ENCODE results near the gene SLC22A1. TPM values are rescaled to one million over a fixed set of nuclear protein-coding genes. Genes with fewer than 3 reads are reported as not detected.

SLC22A1 gene
- total RNA-seq, 1 donor from 2014 or later: 1.0 TPM

DNA sequence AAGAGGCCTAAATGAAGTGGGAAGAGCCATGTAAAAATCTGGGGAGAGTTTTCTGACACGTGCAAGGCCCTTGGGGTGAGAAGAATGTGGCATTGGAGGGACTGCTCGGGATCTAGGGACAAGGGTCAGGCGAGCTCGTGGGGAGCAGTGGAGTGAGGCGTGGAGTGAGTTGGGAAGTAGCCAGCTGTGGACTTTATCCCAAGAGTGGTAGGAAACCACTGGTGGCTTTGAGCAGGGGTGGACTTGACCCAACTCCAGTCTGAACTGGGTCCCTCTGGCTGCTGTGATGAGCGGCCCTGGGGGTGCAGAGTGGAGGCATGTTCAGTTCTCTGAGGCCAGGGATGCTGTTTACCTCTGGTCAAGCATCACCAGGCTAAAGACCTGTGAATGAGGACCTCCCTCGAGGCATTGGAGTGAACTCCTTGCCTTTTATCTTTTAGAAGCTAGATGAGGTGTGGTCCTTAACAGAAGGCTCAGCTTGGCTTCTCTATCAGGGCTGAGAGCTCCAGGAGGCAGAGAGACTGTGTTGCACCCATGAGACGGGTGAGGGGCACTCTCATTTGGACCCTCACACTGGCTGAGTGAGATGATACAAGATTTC, 20.6 kb downstream of the SLC22A1 start:
- H3K27ac ChIP-seq (ENCODE audit: low read depth, low read length): no peak overlapping the region
- peaks cover 0 to 11% (median 11%) of the 10 kb centered on the region in 3 donors for H3K4me1 ChIP-seq (ENCODE audit: control insufficient read depth in 3 of 3, insufficient read depth in 3 of 3, low read length in 3 of 3)
- no peaks in the 10 kb centered on the region for H3K27me3 ChIP-seq (ENCODE audit: control insufficient read depth in 3 of 3, insufficient read depth in 3 of 3, low read length in 3 of 3)
- peaks cover 0 to 6% (median 0%) of the 10 kb centered on the region in 3 donors for H3K36me3 ChIP-seq (ENCODE audit: control insufficient read depth in 3 of 3, insufficient read depth in 3 of 3, low read length in 3 of 3)
- H3K9me3 ChIP-seq (ENCODE audit: control insufficient read depth in 3 of 3, low read length in 3 of 3): no peaks in the 10 kb centered on the region
- no peak overlapping the region for H3K9ac ChIP-seq (ENCODE audit: low read depth in 1 of 3, low read length in 3 of 3)
- H3K4me3 ChIP-seq (ENCODE audit: low read length in 3 of 3): no peak overlapping the region

DNA sequence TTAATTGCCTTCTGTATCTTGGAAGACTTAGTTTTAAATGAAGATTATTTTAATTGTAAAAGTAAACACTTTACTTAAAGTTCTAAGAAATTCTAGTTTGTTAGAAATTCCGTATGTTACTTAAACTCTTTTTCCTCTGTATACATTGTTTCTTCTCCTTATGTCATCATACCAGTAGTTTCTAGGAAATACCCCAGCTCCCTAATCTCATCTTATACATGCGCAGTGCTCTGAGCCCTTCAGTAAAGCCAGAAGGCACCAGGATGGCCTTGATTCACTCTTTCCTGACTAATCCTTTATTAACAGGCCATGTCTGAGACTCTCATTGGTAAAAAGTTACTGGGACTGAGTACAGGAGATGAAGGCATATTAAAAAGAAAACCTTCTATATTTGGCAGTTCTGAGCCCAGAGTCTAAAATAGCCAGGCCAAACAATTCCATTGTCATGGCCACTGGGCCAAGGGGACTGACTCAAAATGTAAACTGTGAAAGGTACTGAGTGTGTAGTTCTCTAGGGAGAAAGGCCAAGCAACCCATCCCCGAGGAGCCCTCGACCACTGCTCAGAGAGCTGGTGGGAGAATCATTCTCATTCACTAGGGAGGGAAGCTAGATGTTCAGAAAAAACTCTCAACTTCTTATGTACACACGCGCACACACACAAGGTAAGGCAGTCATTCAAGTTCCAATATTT, 25.0 kb downstream of the SLC22A1 start:
- H3K9me3 ChIP-seq (ENCODE audit: control insufficient read depth in 3 of 3, low read length in 3 of 3): no peaks in the 10 kb centered on the region
- peaks cover 0 to 6% (median 0%) of the 10 kb centered on the region in 3 donors for H3K36me3 ChIP-seq (ENCODE audit: control insufficient read depth in 3 of 3, insufficient read depth in 3 of 3, low read length in 3 of 3)
- no peak overlapping the region for H3K9ac ChIP-seq (ENCODE audit: low read depth in 1 of 3, low read length in 3 of 3)
- H3K27me3 ChIP-seq (ENCODE audit: control insufficient read depth in 3 of 3, insufficient read depth in 3 of 3, low read length in 3 of 3): no peaks in the 10 kb centered on the region
- H3K4me3 ChIP-seq (ENCODE audit: low read length in 3 of 3): no peak overlapping the region
- H3K27ac ChIP-seq (ENCODE audit: low read depth, low read length): no peak overlapping the region
- peaks cover 0 to 7% (median 0%) of the 10 kb centered on the region in 3 donors for H3K4me1 ChIP-seq (ENCODE audit: control insufficient read depth in 3 of 3, insufficient read depth in 3 of 3, low read length in 3 of 3)

DNA sequence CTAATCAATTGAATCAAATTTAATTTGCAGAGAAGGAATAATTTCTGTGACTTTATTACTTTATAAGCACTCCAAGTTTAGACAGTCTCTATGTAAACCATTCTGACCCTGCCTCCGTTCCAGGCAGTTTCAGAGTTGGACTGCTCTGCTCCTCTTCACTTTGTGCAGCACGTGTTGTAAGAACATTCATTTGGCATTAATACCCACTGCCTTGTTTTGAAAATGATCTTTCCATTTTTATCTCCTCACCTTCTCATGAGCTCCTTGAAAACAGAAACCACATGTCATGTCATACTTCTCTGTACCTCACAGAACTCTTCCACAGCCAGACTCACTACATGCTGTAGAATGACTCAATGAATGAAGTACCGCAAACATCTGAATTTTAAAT, 25.5 kb downstream of the SLC22A1 start:
- Histone ChIP-seq H3K27me3 (ENCODE audit: control insufficient read depth in 3 of 3, insufficient read depth in 3 of 3, low read length in 3 of 3) (no peaks in the 10 kb centered on the region), H3K4me1 (ENCODE audit: control insufficient read depth in 3 of 3, insufficient read depth in 3 of 3, low read length in 3 of 3) (peaks cover 0 to 7% (median 0%) of the 10 kb centered on the region in 3 donors), H3K9ac (ENCODE audit: low read depth in 1 of 3, low read length in 3 of 3) (no peak overlapping the region), H3K9me3 (ENCODE audit: control insufficient read depth in 3 of 3, low read length in 3 of 3) (no peaks in the 10 kb centered on the region), H3K27ac (ENCODE audit: low read depth, low read length) (no peak overlapping the region), H3K4me3 (ENCODE audit: low read length in 3 of 3) (no peak overlapping the region), H3K36me3 (ENCODE audit: control insufficient read depth in 3 of 3, insufficient read depth in 3 of 3, low read length in 3 of 3) (peaks cover 0 to 6% (median 0%) of the 10 kb centered on the region in 3 donors)

DNA sequence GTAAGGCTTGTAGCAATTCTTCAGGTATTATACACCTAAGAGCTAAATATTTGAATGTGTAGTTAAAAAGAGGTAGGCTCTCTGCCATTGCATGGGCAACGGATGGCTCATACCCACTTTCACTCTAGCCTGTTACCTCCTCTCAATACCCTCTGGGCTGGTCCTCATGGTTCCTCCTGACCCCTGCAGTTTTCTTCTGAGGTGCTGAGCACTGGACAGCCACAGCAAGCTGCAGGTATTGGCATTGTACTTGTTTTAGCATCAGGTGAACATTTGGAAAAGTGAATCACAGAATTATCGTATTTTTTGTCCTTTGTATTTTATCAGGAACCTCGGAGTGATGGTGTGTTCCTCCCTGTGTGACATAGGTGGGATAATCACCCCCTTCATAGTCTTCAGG, 32.9 kb downstream of the SLC22A1 start:
- no peaks in the 10 kb centered on the region for H3K9me3 ChIP-seq (ENCODE audit: control insufficient read depth in 3 of 3, low read length in 3 of 3)
- peaks cover 0 to 7% (median 3%) of the 10 kb centered on the region in 3 donors for H3K36me3 ChIP-seq (ENCODE audit: control insufficient read depth in 3 of 3, insufficient read depth in 3 of 3, low read length in 3 of 3)
- no peak overlapping the region for H3K9ac ChIP-seq (ENCODE audit: low read depth in 1 of 3, low read length in 3 of 3)
- H3K4me3 ChIP-seq (ENCODE audit: low read length in 3 of 3): no peak overlapping the region
- no peak overlapping the region for H3K27ac ChIP-seq (ENCODE audit: low read depth, low read length)
- no peaks in the 10 kb centered on the region for H3K4me1 ChIP-seq (ENCODE audit: control insufficient read depth in 3 of 3, insufficient read depth in 3 of 3, low read length in 3 of 3)
- H3K27me3 ChIP-seq (ENCODE audit: control insufficient read depth in 3 of 3, insufficient read depth in 3 of 3, low read length in 3 of 3): no peaks in the 10 kb centered on the region

DNA sequence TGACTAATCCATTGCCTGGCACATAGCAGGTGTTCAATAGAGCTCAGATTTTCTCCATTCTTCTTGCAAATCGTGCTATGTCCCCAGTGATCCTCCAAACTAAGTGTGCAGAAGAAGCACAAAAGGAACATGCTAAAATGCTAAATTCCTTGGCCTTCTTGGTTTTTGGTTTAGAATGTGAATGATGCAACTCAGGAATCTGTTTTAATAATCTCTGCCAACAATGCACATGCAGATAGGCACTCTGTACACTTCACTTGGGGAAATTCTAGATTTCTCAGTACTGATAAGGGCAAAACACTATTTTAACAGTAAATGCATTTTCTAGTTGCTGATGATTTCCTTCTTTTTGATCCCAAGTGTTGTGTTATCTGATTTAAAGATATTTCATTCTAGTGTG, 35.2 kb downstream of the SLC22A1 start:
- H3K9ac ChIP-seq (ENCODE audit: low read depth in 1 of 3, low read length in 3 of 3): no peak overlapping the region

DNA sequence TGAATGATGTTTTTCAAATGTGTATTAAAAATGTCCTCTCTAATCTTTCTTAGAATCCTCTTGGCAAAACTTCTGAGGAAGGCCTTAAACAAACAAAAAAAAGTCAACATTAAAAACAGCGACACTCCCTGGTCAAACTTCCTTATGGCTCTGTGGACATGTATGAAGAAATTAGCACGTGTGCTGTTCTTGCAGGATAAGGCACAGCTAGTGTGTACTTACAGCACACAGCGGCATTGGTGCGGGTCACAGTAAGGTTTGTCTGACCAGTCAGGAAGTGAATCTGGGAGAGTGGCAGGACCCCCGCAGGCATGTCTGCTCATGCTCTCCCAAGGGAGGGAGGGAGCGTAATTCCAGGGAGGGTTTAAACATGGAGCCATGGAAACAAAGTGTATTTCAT, 38.8 kb downstream of the SLC22A1 start:
- Histone ChIP-seq H3K4me3 (ENCODE audit: low read length in 3 of 3) (no peak overlapping the region), H3K4me1 (ENCODE audit: control insufficient read depth in 3 of 3, insufficient read depth in 3 of 3, low read length in 3 of 3) (no peaks in the 10 kb centered on the region), H3K27me3 (ENCODE audit: control insufficient read depth in 3 of 3, insufficient read depth in 3 of 3, low read length in 3 of 3) (no peaks in the 10 kb centered on the region), H3K9ac (ENCODE audit: low read depth in 1 of 3, low read length in 3 of 3) (no peak overlapping the region), H3K36me3 (ENCODE audit: control insufficient read depth in 3 of 3, insufficient read depth in 3 of 3, low read length in 3 of 3) (peaks cover 0 to under 1% (median 0%) of the 10 kb centered on the region in 3 donors), H3K9me3 (ENCODE audit: control insufficient read depth in 3 of 3, low read length in 3 of 3) (no peaks in the 10 kb centered on the region), H3K27ac (ENCODE audit: low read depth, low read length) (no peak overlapping the region)

More for the DNA sequence above, 35.2 kb downstream of the SLC22A1 start:
- Histone ChIP-seq H3K36me3 (ENCODE audit: control insufficient read depth in 3 of 3, insufficient read depth in 3 of 3, low read length in 3 of 3) (peaks cover 0 to 7% (median 3%) of the 10 kb centered on the region in 3 donors), H3K9me3 (ENCODE audit: control insufficient read depth in 3 of 3, low read length in 3 of 3) (no peaks in the 10 kb centered on the region), H3K27ac (ENCODE audit: low read depth, low read length) (no peak overlapping the region), H3K4me1 (ENCODE audit: control insufficient read depth in 3 of 3, insufficient read depth in 3 of 3, low read length in 3 of 3) (no peaks in the 10 kb centered on the region), H3K27me3 (ENCODE audit: control insufficient read depth in 3 of 3, insufficient read depth in 3 of 3, low read length in 3 of 3) (no peaks in the 10 kb centered on the region), H3K4me3 (ENCODE audit: low read length in 3 of 3) (no peak overlapping the region)

DNA sequence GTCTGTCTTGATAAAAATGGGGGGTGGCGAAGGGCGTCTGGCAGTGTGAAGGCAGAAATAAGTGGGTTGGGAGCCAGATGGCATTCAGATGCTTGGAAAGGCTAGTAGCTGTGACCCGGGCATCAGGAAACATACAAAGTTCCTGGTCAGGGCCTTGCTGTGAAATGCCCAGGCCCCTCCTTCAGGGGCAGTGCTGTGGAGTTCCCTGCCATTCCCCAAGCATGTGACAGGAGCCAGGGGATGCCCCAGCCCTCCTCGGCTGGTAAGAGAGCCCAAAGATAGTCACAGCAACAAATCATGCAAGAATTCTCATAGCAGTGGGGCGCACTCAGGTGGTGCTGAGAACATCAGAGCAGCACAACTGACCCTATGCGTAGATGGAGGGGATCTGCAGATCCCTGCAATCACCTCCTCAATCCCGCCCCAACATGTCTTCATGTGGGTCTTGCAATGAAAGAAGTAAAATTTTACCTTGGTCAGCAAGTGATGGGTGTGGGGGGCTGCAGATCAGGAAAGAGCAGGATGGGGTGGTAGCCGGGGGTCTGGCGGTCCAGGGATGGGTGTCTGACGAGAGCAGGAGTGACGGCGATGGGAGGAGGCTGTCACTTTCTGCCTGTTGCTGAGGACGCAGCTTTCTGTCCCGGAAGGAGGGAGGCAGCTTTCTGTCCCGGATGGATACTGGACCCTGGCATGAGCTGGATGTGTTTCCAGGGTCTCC, 39.5 kb downstream of the SLC22A1 start:
- Histone ChIP-seq H3K9me3 (ENCODE audit: control insufficient read depth in 3 of 3, low read length in 3 of 3) (no peaks in the 10 kb centered on the region), H3K27ac (ENCODE audit: low read depth, low read length) (no peak overlapping the region), H3K4me3 (ENCODE audit: low read length in 3 of 3) (no peak overlapping the region), H3K9ac (ENCODE audit: low read depth in 1 of 3, low read length in 3 of 3) (no peak overlapping the region), H3K27me3 (ENCODE audit: control insufficient read depth in 3 of 3, insufficient read depth in 3 of 3, low read length in 3 of 3) (no peaks in the 10 kb centered on the region), H3K4me1 (ENCODE audit: control insufficient read depth in 3 of 3, insufficient read depth in 3 of 3, low read length in 3 of 3) (no peaks in the 10 kb centered on the region), H3K36me3 (ENCODE audit: control insufficient read depth in 3 of 3, insufficient read depth in 3 of 3, low read length in 3 of 3) (no peaks in the 10 kb centered on the region)

DNA sequence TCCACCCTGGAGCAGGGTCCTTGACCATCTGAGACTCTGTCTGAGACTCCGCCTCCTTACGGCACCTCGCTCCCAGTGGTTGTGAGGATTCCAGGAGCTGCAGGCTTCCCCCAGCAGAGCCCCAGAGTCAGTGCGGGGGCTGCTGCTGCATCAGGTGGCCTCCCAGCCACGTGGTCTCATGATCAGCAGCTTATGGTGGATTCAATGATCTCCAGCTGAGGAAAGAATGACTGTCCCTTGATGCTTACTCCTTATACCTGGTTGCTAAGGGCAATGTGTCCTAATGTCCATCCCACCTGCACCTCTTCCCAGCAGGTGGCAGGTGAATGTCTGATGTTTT, 40.0 kb downstream of the SLC22A1 start:
- Histone ChIP-seq H3K4me1 (ENCODE audit: control insufficient read depth in 3 of 3, insufficient read depth in 3 of 3, low read length in 3 of 3) (no peaks in the 10 kb centered on the region), H3K9ac (ENCODE audit: low read depth in 1 of 3, low read length in 3 of 3) (no peak overlapping the region), H3K27ac (ENCODE audit: low read depth, low read length) (no peak overlapping the region), H3K27me3 (ENCODE audit: control insufficient read depth in 3 of 3, insufficient read depth in 3 of 3, low read length in 3 of 3) (peaks cover 0 to 5% (median 0%) of the 10 kb centered on the region in 3 donors), H3K4me3 (ENCODE audit: low read length in 3 of 3) (no peak overlapping the region), H3K36me3 (ENCODE audit: control insufficient read depth in 3 of 3, insufficient read depth in 3 of 3, low read length in 3 of 3) (no peaks in the 10 kb centered on the region), H3K9me3 (ENCODE audit: control insufficient read depth in 3 of 3, low read length in 3 of 3) (no peaks in the 10 kb centered on the region)

DNA sequence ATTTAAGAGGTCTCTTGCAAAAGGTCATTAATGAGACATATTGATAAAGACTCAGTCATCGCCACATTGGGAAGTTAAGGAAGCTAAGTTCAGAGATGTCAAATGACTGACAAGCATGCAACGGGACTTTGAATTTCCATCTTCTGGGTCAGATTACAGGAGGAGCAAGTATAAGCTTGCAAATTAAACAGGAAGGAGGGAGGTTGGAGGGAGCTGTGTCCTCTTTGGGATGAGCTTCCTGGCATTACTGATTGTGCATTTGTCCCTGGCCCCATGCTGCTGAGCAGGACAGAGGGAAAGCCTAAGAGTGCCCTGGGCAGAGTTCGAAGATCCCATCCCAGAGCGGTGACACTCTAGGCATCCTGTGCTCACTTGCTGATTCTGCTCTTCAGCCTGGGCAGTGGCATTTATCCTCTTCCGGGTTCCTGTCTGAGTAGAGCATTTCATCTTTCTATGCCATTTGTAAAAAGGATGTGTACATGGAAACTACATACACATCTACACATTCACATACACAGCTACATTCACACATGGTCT, 40.5 kb downstream of the SLC22A1 start:
- Histone ChIP-seq H3K4me1 (ENCODE audit: control insufficient read depth in 3 of 3, insufficient read depth in 3 of 3, low read length in 3 of 3) (no peaks in the 10 kb centered on the region), H3K9me3 (ENCODE audit: control insufficient read depth in 3 of 3, low read length in 3 of 3) (no peaks in the 10 kb centered on the region), H3K36me3 (ENCODE audit: control insufficient read depth in 3 of 3, insufficient read depth in 3 of 3, low read length in 3 of 3) (no peaks in the 10 kb centered on the region), H3K9ac (ENCODE audit: low read depth in 1 of 3, low read length in 3 of 3) (no peak overlapping the region), H3K4me3 (ENCODE audit: low read length in 3 of 3) (no peak overlapping the region), H3K27ac (ENCODE audit: low read depth, low read length) (no peak overlapping the region), H3K27me3 (ENCODE audit: control insufficient read depth in 3 of 3, insufficient read depth in 3 of 3, low read length in 3 of 3) (peaks cover 0 to 5% (median 0%) of the 10 kb centered on the region in 3 donors)

DNA sequence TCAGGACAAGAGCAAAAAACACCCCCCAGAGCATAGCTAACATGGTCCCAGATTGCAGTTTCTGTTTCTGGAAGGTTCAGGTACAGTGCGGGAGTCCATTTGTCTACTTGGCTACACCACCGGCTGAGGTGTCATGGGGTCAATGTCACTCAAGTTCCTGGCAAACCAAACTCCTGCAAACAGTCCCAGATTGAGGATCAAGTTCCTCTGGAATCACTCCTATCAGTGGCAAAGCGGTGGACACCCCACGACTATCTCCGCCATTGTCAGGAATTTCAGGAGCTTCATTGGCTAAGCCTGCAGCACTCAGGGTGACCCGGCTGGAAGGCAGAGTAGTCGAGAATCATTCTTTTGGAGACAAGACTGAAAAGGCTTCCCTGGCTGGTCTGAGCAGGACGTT, 41.8 kb downstream of the SLC22A1 start:
- no peaks in the 10 kb centered on the region for H3K36me3 ChIP-seq (ENCODE audit: control insufficient read depth in 3 of 3, insufficient read depth in 3 of 3, low read length in 3 of 3)
- H3K4me3 ChIP-seq (ENCODE audit: low read length in 3 of 3): no peak overlapping the region

More for the DNA sequence above, 41.8 kb downstream of the SLC22A1 start:
- peaks cover 0 to 5% (median 0%) of the 10 kb centered on the region in 3 donors for H3K27me3 ChIP-seq (ENCODE audit: control insufficient read depth in 3 of 3, insufficient read depth in 3 of 3, low read length in 3 of 3)
- H3K27ac ChIP-seq (ENCODE audit: low read depth, low read length): no peak overlapping the region
- no peak overlapping the region for H3K9ac ChIP-seq (ENCODE audit: low read depth in 1 of 3, low read length in 3 of 3)
- H3K4me1 ChIP-seq (ENCODE audit: control insufficient read depth in 3 of 3, insufficient read depth in 3 of 3, low read length in 3 of 3): no peaks in the 10 kb centered on the region
- H3K9me3 ChIP-seq (ENCODE audit: control insufficient read depth in 3 of 3, low read length in 3 of 3): no peaks in the 10 kb centered on the region
